Loucy (cell line): ENCODE results near the gene ELAVL2.

Experiments used
- EZH2phosphoT487 ChIP-seq: fragments of 200-600 bp; IDR thresholded peaks from 2 replicates; pipeline ENCODE4 v1.6.1; 2018; ENCODE audit warnings: antibody characterized with exemption, mild to moderate bottlenecking, moderate library complexity, borderline replicate concordance
- TF ChIP-seq, protein P1 (sequence below): fragments of 200-600 bp; sonication (generic); conservative IDR thresholded peaks from 2 replicates; pipeline ENCODE4 v1.5.1; 2014; ENCODE audit warnings: mild to moderate bottlenecking, antibody characterized with exemption, low read length

DNA sequence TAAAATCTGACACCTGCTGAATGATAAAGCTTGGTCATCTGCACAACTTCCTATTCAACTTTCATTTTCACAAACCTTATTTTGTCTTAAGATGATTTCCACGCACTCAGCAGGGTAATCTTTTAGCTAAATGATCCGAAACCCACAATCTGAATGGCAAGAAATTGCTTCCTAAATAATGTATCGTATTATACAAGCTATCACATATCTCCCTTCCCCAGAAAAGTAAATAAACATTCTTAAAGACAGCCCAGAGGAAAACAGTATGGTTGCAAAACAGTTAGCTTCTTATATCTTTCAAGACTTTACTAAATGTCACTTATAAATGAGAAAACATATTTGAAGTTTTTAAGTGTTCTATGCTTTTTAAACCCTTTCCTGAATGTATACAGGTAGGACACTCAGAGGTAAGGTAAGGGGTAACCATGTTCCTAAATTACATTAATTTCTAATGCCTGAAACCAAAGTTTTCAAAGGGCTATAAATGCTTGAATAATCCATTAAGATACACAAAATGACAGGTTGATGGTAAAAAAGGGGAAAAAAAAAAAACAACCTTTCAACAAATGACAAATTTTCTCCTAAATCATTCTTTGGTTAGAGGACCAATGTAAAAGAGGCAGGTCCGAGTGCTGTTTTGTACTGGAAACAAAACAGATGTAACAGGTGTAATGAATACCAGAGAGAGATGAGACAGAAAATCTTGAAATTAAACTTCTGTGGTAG, 36.3 kb downstream of the ELAVL2 start:
- TF ChIP-seq, protein P1, sequence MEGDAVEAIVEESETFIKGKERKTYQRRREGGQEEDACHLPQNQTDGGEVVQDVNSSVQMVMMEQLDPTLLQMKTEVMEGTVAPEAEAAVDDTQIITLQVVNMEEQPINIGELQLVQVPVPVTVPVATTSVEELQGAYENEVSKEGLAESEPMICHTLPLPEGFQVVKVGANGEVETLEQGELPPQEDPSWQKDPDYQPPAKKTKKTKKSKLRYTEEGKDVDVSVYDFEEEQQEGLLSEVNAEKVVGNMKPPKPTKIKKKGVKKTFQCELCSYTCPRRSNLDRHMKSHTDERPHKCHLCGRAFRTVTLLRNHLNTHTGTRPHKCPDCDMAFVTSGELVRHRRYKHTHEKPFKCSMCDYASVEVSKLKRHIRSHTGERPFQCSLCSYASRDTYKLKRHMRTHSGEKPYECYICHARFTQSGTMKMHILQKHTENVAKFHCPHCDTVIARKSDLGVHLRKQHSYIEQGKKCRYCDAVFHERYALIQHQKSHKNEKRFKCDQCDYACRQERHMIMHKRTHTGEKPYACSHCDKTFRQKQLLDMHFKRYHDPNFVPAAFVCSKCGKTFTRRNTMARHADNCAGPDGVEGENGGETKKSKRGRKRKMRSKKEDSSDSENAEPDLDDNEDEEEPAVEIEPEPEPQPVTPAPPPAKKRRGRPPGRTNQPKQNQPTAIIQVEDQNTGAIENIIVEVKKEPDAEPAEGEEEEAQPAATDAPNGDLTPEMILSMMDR, result no peak
- TF ChIP-seq EZH2phosphoT487, result no peak
